ENCODE measurements around the gene ABHD5. TPM values are rescaled to one million over a fixed set of nuclear protein-coding genes. Genes with fewer than 3 reads are reported as not detected.

ABHD5 gene
- total RNA-seq (2022; extraction: Qiagen RNA extraction), result 18.2 to 26.0 TPM (median 21.1 TPM) in 5 replicates

DNA sequence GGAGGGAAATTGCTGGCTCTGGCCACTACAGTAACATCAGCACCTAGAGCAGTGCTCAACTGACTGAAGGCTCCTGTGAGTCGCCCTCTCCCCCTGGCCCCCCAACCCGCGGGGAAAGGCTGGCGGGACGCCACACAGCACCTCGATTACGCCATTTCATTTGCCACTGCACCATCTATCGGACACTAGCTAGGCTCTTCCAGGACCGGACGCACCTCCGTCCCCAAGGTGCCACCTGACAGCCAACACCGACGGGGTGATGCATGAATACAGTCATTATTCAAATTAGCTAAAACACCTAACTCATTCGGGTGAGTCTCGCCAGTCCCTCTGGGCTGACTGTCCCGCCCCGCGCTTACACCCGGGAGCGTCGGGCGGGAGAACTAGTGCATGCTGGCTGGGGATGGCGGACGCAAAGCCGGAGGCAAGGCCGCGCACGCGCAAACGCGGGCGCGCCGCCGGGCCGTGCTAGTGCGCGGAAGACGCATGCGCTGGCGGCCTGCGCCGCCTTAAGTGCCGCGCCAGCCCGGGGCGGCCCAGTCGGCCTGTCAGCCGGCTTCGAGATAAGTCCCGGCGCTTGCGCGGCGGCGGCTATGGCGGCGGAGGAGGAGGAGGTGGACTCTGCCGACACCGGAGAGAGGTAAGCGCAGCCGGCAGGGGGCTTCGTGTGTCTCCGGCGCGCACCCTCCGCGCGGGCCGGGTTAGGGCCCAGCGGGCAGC, at the start of gene ABHD5:
TSS of gene ABHD5 (plus strand) at position 539 of the 720 bp plus-strand sequence. CDS start at position 594, 55 bp downstream.

Other genes with a start within 250 kb of the ABHD5 start
- 18.7 to 21.3 TPM (median 19.1 TPM) in 5 replicates for gene ANO10, start 68.9 kb upstream of the ABHD5 start, total RNA-seq (2022; extraction: Qiagen RNA extraction)

All from A549 treated with Hydrocortisone at 1 μM for 4 hours (cell line).